H54 (cell line): Measurements from ENCODE around the gene EMSY.
"Not testable (repeated sequence)": the region's sequence is repeated elsewhere in the genome, so short reads cannot be mapped to it uniquely, and the experiment has no call there.

ENCODE experiments used
- DNase-seq: peaks from one replicate; pipeline ENCODE4 v3.0.0; 2011; ENCODE audit warnings: low spot score, mixed read lengths; ENCODE audit not compliant: insufficient read length
- FAIRE-seq: peaks from 3 replicates; lab custom pipeline; 2011; peaks lifted over from hg19 to GRCh38; lab: Jason Lieb, UNC
- POLR2A ChIP-seq: IDR thresholded peaks from 2 replicates; pipeline ENCODE4 v1.6.1; 2011; ENCODE audit warnings: low read depth, mild to moderate bottlenecking, low read length

The EMSY gene, protein sequence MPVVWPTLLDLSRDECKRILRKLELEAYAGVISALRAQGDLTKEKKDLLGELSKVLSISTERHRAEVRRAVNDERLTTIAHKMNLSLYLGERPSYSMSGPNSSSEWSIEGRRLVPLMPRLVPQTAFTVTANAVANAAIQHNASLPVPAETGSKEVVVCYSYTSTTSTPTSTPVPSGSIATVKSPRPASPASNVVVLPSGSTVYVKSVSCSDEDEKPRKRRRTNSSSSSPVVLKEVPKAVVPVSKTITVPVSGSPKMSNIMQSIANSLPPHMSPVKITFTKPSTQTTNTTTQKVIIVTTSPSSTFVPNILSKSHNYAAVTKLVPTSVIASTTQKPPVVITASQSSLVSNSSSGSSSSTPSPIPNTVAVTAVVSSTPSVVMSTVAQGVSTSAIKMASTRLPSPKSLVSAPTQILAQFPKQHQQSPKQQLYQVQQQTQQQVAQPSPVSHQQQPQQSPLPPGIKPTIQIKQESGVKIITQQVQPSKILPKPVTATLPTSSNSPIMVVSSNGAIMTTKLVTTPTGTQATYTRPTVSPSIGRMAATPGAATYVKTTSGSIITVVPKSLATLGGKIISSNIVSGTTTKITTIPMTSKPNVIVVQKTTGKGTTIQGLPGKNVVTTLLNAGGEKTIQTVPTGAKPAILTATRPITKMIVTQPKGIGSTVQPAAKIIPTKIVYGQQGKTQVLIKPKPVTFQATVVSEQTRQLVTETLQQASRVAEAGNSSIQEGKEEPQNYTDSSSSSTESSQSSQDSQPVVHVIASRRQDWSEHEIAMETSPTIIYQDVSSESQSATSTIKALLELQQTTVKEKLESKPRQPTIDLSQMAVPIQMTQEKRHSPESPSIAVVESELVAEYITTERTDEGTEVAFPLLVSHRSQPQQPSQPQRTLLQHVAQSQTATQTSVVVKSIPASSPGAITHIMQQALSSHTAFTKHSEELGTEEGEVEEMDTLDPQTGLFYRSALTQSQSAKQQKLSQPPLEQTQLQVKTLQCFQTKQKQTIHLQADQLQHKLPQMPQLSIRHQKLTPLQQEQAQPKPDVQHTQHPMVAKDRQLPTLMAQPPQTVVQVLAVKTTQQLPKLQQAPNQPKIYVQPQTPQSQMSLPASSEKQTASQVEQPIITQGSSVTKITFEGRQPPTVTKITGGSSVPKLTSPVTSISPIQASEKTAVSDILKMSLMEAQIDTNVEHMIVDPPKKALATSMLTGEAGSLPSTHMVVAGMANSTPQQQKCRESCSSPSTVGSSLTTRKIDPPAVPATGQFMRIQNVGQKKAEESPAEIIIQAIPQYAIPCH (N-terminal part only)

GRCh38 chr11:76444384-76445120, at the start of gene EMSY:
EMSY (plus strand) TSS chr11:76445018; CDS start chr11:76446939, 1,921 bp downstream.
- peak; percentile 98 for TF ChIP-seq POLR2A
- DNase-seq (peak; percentile 88), FAIRE-seq (peak; percentile 97)

- no peak for DNase-seq
- FAIRE-seq = no peak
- no peak for TF ChIP-seq POLR2A
These were observed 49.5 kb upstream of the EMSY start for GRCh38 chr11:76395296-76395695.

DNA sequence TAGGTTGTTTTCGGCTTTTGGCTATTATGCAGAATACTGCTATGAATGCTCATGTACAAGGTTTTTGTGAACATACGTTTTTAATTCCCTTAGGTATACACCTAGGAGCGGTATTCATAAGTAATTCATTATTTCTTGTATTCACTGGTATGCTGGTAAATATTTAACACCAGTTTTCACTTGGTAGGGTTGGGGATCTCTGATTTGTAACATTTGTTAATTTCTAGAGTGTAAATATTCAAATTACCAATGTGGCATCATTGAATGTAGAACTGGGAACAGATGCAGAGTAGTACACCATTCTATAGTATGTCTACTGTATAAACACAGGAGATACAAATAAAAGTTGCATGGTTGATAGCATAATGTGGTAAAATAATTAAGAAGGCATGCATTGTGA, 47.4 kb upstream of the EMSY start:
- no peak for TF ChIP-seq POLR2A
- no peak for DNase-seq
- FAIRE-seq = no peak

DNA sequence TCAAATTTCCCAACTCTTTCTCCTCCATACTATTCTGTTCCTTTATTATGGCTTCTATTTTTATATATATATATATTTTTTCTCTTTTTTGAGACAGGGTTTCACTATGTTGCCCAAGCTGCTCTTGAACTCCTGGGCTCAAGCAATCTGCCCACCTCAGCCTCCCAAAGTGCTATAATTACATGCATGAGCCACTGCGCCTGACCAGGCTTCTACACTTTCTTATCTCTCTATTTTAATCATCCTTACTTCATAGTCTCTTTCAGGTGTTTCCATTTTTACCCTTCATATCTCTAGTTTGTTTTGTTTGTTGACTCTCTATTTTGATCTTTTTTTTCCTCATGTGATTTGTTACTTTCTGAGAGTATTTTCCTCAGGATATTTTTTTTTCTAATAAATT, 43.9 kb upstream of the EMSY start:
- FAIRE-seq = no peak
- DNase-seq = no peak
- no peak for TF ChIP-seq POLR2A

DNA sequence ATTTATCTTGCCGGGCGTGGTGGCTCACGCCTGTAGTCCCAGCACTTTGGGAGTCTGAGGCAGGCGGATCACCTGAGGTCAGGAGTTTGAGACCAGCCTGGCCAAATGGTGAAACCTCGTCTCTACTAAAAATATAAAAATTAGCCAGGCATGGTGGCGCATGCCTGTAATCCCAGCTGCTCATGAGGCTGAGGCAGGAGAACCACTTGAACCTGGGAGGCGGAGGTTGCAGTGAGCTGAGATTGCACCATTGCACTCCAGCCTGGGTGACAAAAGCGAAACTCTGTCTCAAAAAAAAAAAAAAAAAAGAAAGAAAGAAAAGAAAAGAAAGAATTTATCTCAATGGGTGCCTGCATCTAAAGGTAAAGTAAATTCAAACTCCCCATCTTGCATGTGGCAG, 43.3 kb upstream of the EMSY start:
- DNase-seq, FAIRE-seq: not testable (repeated sequence)

DNA sequence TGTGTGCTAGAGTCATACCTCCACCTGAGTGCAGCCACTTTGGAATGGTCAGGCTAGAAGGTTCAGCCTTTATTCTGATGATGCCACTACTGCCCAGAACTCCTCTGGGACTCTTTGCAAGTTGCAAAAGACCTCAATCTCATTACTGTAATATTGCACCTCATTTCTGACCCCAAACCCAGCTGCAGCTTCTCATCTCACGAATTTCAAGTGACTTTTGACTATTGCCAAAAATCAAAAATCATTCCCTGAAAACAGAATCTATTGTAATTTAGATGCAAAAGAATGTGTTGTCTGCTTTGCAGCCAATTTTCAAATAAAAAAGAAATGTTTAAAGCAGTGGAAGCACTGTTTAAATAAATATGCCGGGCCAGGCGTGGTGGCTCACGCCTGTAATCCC, 38.5 kb upstream of the EMSY start:
- TF ChIP-seq POLR2A = no peak
- no peak for FAIRE-seq

GRCh38 chr11:76408171-76408965, 36.5 kb upstream of the EMSY start:
- DNase-seq (no peak), FAIRE-seq (no peak)
- TF ChIP-seq POLR2A = no peak

More for the DNA sequence above, 38.5 kb upstream of the EMSY start:
- DNase-seq = no peak

- DNase-seq (no peak), FAIRE-seq (no peak)
- TF ChIP-seq POLR2A = no peak
These were observed 33.9 kb upstream of the EMSY start for GRCh38 chr11:76410851-76411357.

- no peak for TF ChIP-seq POLR2A
- DNase-seq (no peak), FAIRE-seq (no peak)
These were observed 29.7 kb upstream of the EMSY start for GRCh38 chr11:76415073-76415472.

GRCh38 chr11:76419896-76420295, 24.9 kb upstream of the EMSY start:
- no peak for TF ChIP-seq POLR2A
- DNase-seq (no peak), FAIRE-seq (no peak)

GRCh38 chr11:76424379-76424778, 20.4 kb upstream of the EMSY start:
- FAIRE-seq (no peak), DNase-seq (no peak)
- TF ChIP-seq POLR2A = no peak

DNA sequence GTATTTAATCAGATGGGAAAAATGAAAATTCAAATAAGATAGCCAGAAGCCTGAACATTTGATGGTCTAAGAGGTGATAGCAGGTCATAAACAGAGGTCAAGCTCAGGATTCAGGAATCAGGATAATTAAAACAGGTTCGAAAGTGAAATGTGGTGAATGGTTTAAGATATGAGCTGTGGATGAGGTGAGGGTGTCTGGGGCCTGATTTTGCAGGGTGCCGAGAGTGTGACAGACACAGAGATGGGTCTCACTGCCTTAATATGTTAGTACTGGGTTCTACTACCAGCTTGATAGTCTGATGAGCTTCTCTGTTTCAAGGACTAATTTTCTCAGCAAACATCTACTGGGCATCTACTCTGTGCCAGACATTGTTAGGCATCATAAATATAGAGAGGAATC, 19.9 kb upstream of the EMSY start:
- DNase-seq (no peak), FAIRE-seq (no peak)
- no peak for TF ChIP-seq POLR2A
